ENCODE results near the gene APOE. TPM values are rescaled to one million over a fixed set of nuclear protein-coding genes. Genes with fewer than 3 reads are reported as not detected.
"Not testable (repeated sequence)": the region's sequence is repeated elsewhere in the genome, so short reads cannot be mapped to it uniquely, and the experiment has no call there.

APOE gene
- total RNA-seq, 2 donors from 2014 or later: 85.3 to 403 TPM

GRCh38 chr19:44883922-44884321 is 21.7 kb upstream of the APOE start:
- Histone ChIP-seq H3K36me3 (peaks cover 19% of the 10 kb centered on the region), H3K27ac (no peak overlapping the region)

GRCh38 chr19:44884566-44884965 is 21.0 kb upstream of the APOE start:
- DNase-seq (ENCODE audit: low spot score): no peak
- Histone ChIP-seq H3K9me3 (no peaks in the 10 kb centered on the region), H3K27ac (no peak overlapping the region), H3K36me3 (peaks cover 15% of the 10 kb centered on the region), H3K4me3 (no peak overlapping the region), H3K4me1 (peaks cover 0 to 4% of the 10 kb centered on the region in 2 donors), H3K27me3 (no peaks in the 10 kb centered on the region)
- no peak for TF ChIP-seq CTCF (IDR thresholded peaks at IDR 0.05)

More at GRCh38 chr19:44883922-44884321, 21.7 kb upstream of the APOE start:
- no peak for DNase-seq (ENCODE audit: low spot score)
- Histone ChIP-seq H3K4me3 (no peak overlapping the region), H3K27me3 (no peaks in the 10 kb centered on the region), H3K4me1 (no peaks in the 10 kb centered on the region), H3K9me3 (no peaks in the 10 kb centered on the region)
- no peak for TF ChIP-seq CTCF (IDR thresholded peaks at IDR 0.05)

DNA sequence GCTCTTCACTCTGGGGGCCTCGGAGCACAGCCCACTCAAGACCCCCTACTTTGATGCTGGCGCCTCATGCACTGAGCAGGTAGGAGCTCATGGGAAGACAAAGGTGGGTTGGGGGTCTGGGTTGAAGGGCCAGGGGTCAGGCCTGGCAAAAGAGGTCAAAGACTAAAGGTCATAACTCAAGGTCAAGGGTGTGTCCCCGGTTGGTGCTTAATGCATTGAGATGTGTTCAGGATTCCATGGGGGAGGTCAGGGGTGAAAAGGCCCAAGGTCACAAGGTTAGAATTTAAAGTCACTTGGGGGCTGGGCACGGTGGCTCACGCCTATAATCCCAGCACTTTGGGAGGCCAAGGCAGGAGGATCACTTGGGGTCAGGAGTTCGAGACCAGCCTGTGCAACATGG is 19.5 kb upstream of the APOE start:
- no peaks in the 10 kb centered on the region for H3K27me3 ChIP-seq
- no peak overlapping the region for H3K27ac ChIP-seq
- no peak overlapping the region for H3K4me3 ChIP-seq
- peaks cover 15% of the 10 kb centered on the region for H3K36me3 ChIP-seq
- peaks cover 0 to 10% of the 10 kb centered on the region in 2 donors for H3K4me1 ChIP-seq
- no peaks in the 10 kb centered on the region for H3K9me3 ChIP-seq
- DNase-seq (ENCODE audit: low spot score): no peak
- no peak for TF ChIP-seq CTCF (IDR thresholded peaks at IDR 0.05)

DNA sequence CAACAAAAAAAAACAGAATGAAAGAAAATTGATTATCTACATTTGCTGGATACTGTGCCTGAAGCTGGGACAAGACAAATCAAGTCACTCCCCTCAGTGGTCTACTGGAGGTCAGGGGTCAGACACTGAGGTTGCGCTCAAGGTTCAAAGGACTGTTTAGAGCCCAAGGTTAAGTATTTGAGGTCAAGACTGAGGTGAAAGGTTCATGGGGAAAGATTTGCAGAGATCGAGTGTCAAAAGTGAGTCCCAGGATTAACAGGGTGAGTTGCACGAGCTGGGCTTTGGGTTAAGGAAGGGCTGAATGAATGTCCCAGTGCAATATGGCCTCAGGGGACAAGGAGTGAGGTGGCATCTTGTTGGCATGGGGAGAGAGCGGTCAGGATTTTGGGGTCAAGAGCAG is 17.9 kb upstream of the APOE start:
- H3K4me3 ChIP-seq: no peak overlapping the region

DNA sequence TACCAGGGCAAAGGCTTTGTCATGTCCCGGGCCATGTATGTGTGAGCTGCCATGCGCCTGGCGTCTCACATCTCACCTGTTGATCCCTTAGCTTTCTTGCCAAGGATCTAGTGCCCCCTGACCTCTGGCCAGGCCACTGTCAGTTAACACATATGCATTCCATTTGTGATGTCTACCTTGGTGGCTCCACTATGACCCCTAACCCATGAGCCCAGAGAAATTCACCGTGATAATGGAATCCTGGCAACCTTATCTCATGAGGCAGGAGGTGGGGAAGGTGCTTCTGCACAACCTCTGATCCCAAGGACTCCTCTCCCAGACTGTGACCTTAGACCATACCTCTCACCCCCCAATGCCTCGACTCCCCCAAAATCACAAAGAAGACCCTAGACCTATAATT is 17.3 kb upstream of the APOE start:
- H3K9me3 ChIP-seq; H3K4me3 ChIP-seq; H3K27me3 ChIP-seq; H3K27ac ChIP-seq; DNase-seq (ENCODE audit: low spot score): not testable (repeated sequence)
- Histone ChIP-seq H3K4me1 (peaks cover 0 to 25% of the 10 kb centered on the region in 2 donors), H3K36me3 (peaks cover 26% of the 10 kb centered on the region)

More for the DNA sequence above, 17.9 kb upstream of the APOE start:
- H3K9me3 ChIP-seq: no peaks in the 10 kb centered on the region
- peaks cover 19% of the 10 kb centered on the region for H3K36me3 ChIP-seq
- no peak for DNase-seq (ENCODE audit: low spot score)
- no peak for TF ChIP-seq CTCF (IDR thresholded peaks at IDR 0.05)
- peaks cover 0 to 22% of the 10 kb centered on the region in 2 donors for H3K4me1 ChIP-seq
- H3K27ac ChIP-seq: no peak overlapping the region
- no peaks in the 10 kb centered on the region for H3K27me3 ChIP-seq

DNA sequence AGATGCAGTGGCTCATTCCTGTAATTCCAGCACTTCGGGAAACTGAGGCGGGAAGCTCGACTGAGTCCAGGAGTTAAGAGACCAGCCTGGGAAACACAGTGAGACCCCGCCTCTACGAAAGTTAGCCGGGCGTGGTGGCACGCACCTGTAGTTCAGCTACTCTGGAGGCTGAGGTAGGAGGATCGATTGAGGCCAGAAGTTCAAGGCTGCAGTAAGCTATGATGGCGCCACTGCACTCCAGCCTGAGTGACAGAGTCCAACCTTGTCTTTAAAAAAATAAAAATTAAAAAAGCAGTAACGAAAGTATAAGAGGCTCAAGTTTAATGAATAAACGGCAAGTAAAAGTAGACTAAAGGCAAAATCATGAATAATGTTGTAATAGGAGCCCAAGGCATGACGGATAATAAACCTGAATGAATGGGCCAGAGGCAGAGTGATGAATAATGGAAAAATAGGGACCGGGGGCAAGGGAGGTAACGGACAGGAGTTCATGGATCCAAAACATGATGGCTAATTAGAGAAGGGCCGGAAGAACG is 15.7 kb upstream of the APOE start:
- Histone ChIP-seq H3K4me3 (peak overlapping the region; percentile 51 to 58), H3K36me3 (peaks cover 42% of the 10 kb centered on the region), H3K27ac (peak overlapping the region; percentile 87 to 93), H3K4me1 (peaks cover 0 to 25% of the 10 kb centered on the region in 2 donors), H3K27me3 (no peaks in the 10 kb centered on the region), H3K9me3 (no peaks in the 10 kb centered on the region)
- DNase-seq (ENCODE audit: low spot score): no peak
- no peak for TF ChIP-seq CTCF (IDR thresholded peaks at IDR 0.05)
